Measurements from ENCODE around the gene TACC3. TPM values are rescaled to one million over a fixed set of nuclear protein-coding genes. Genes with fewer than 3 reads are reported as not detected.

The TACC3 gene
- total RNA-seq, 1 donor from 2014 or later, result 15.0 TPM

DNA sequence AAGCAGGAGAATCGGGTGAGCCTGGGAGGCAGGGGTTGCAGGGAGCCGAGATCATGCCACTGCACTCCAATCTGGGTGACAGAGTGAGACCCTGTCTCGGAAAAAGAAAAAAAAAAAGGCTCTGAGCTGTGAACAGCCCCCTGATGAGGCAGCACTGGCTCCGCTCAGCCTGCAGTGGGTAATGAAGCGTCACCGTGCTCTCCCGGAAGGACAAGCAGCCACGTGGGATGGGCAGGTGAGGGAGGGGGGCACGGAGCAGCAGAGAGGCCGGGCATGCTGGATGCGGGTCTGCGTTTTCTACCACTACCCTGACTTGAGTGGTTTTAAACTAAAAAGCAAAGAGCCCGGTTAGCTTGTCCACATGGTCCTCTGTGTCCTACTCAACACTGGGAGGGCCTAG, 15.5 kb downstream of the TACC3 start:
- Mint-ChIP-seq H3K27ac (ENCODE audit: unreplicated experiment) (no peak overlapping the region), H3K36me3 (ENCODE audit: low read depth, unreplicated experiment) (peaks cover 35% of the 10 kb centered on the region), H3K27me3 (ENCODE audit: low read depth, unreplicated experiment) (no peaks in the 10 kb centered on the region), H3K4me3 (ENCODE audit: unreplicated experiment) (no peak overlapping the region), H3K4me1 (ENCODE audit: low read depth, unreplicated experiment) (no peaks in the 10 kb centered on the region), H3K9me3 (ENCODE audit: unreplicated experiment) (peaks cover 13% of the 10 kb centered on the region)
- DNase-seq (ENCODE audit: low read depth), result no peak
- Histone ChIP-seq H3K4me2 (ENCODE audit: low read length) (no peak overlapping the region), H2AFZ (ENCODE audit: low read depth, low read length) (no peak overlapping the region), H3K27ac (ENCODE audit: low read depth, low read length) (no peak overlapping the region), H3K27me3 (ENCODE audit: insufficient read depth, low read length) (no peaks in the 10 kb centered on the region), H3K9me3 (ENCODE audit: insufficient read depth, low read depth, low read length) (peaks cover 19% of the 10 kb centered on the region), H4K20me1 (ENCODE audit: insufficient read depth, low read length) (peaks cover 16% of the 10 kb centered on the region), H3K4me1 (ENCODE audit: insufficient read depth, low read length) (no peaks in the 10 kb centered on the region), H3K9ac (ENCODE audit: low read length) (no peak overlapping the region), H3K36me3 (ENCODE audit: insufficient read depth, low read length) (peaks cover 25% of the 10 kb centered on the region), H3K79me2 (ENCODE audit: insufficient read depth, low read length) (peaks cover 28% of the 10 kb centered on the region), H3K4me3 (ENCODE audit: insufficient read depth, low read depth, low read length) (no peak overlapping the region)
- FAIRE-seq, result no peak
- TF ChIP-seq EZH2 (IDR thresholded peaks at IDR 0.05; ENCODE audit: insufficient read depth, low read length), result no peak
- no peak for TF ChIP-seq CTCF (IDR thresholded peaks at IDR 0.05; ENCODE audit: insufficient read depth, low read depth, low read length)

GRCh38 chr4:1737666-1738065, 16.3 kb downstream of the TACC3 start:
- Mint-ChIP-seq H3K4me3 (ENCODE audit: unreplicated experiment) (no peak overlapping the region), H3K4me1 (ENCODE audit: low read depth, unreplicated experiment) (no peaks in the 10 kb centered on the region), H3K27me3 (ENCODE audit: low read depth, unreplicated experiment) (no peaks in the 10 kb centered on the region), H3K9me3 (ENCODE audit: unreplicated experiment) (peaks cover 13% of the 10 kb centered on the region), H3K36me3 (ENCODE audit: low read depth, unreplicated experiment) (peaks cover 36% of the 10 kb centered on the region), H3K27ac (ENCODE audit: unreplicated experiment) (no peak overlapping the region)
- no peak overlapping the region for H3K4me2 ChIP-seq (ENCODE audit: low read length)
- peaks cover 10% of the 10 kb centered on the region for H4K20me1 ChIP-seq (ENCODE audit: insufficient read depth, low read length)
- no peaks in the 10 kb centered on the region for H3K4me1 ChIP-seq (ENCODE audit: insufficient read depth, low read length)
- no peak overlapping the region for H2AFZ ChIP-seq (ENCODE audit: low read depth, low read length)
- DNase-seq (ENCODE audit: low read depth), result no peak
- no peak overlapping the region for H3K27ac ChIP-seq (ENCODE audit: low read depth, low read length)
- H3K9me3 ChIP-seq (ENCODE audit: insufficient read depth, low read depth, low read length), result peaks cover 19% of the 10 kb centered on the region
- TF ChIP-seq EZH2 (IDR thresholded peaks at IDR 0.05; ENCODE audit: insufficient read depth, low read length), result no peak
- no peak for TF ChIP-seq CTCF (IDR thresholded peaks at IDR 0.05; ENCODE audit: insufficient read depth, low read depth, low read length)
- H3K36me3 ChIP-seq (ENCODE audit: insufficient read depth, low read length), result peaks cover 21% of the 10 kb centered on the region
- H3K4me3 ChIP-seq (ENCODE audit: insufficient read depth, low read depth, low read length), result no peak overlapping the region
- H3K27me3 ChIP-seq (ENCODE audit: insufficient read depth, low read length), result no peaks in the 10 kb centered on the region
- no peak overlapping the region for H3K9ac ChIP-seq (ENCODE audit: low read length)
- no peak for FAIRE-seq
- peaks cover 21% of the 10 kb centered on the region for H3K79me2 ChIP-seq (ENCODE audit: insufficient read depth, low read length)

DNA sequence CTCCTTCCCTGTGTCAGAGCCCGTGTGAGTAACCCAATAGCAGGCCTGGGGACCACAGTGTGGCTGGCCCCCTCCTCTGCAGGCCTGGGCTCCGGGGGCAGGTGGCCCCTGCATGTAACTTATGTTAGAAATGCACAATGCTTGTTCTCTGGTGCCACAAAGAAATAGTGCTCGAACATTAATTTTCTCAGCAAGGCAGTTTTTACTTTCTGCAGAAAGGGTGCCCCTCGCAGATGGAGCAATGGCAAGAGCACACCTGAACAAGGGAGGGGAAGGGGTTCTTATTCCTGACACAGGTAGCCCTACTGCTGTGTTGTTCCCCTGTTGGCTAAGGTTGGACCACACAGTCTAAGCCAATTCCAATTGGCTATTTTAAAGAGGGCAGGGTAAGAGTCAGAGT, 17.1 kb downstream of the TACC3 start:
- H3K27me3 Mint-ChIP-seq (ENCODE audit: low read depth, unreplicated experiment), result no peaks in the 10 kb centered on the region
- Histone ChIP-seq H4K20me1 (ENCODE audit: insufficient read depth, low read length) (peaks cover 3% of the 10 kb centered on the region), H3K4me2 (ENCODE audit: low read length) (no peak overlapping the region), H2AFZ (ENCODE audit: low read depth, low read length) (no peak overlapping the region), H3K36me3 (ENCODE audit: insufficient read depth, low read length) (peaks cover 16% of the 10 kb centered on the region), H3K79me2 (ENCODE audit: insufficient read depth, low read length) (peaks cover 14% of the 10 kb centered on the region), H3K27ac (ENCODE audit: low read depth, low read length) (no peak overlapping the region), H3K9ac (ENCODE audit: low read length) (no peak overlapping the region), H3K27me3 (ENCODE audit: insufficient read depth, low read length) (no peaks in the 10 kb centered on the region), H3K4me1 (ENCODE audit: insufficient read depth, low read length) (no peaks in the 10 kb centered on the region), H3K4me3 (ENCODE audit: insufficient read depth, low read depth, low read length) (no peak overlapping the region), H3K9me3 (ENCODE audit: insufficient read depth, low read depth, low read length) (peaks cover 19% of the 10 kb centered on the region)
- peaks cover 13% of the 10 kb centered on the region for H3K9me3 Mint-ChIP-seq (ENCODE audit: unreplicated experiment)
- TF ChIP-seq CTCF (IDR thresholded peaks at IDR 0.05; ENCODE audit: insufficient read depth, low read depth, low read length) (no peak), EZH2 (IDR thresholded peaks at IDR 0.05; ENCODE audit: insufficient read depth, low read length) (no peak)
- no peak overlapping the region for H3K27ac Mint-ChIP-seq (ENCODE audit: unreplicated experiment)
- H3K4me3 Mint-ChIP-seq (ENCODE audit: unreplicated experiment), result no peak overlapping the region
- no peak for FAIRE-seq
- peaks cover 33% of the 10 kb centered on the region for H3K36me3 Mint-ChIP-seq (ENCODE audit: low read depth, unreplicated experiment)
- H3K4me1 Mint-ChIP-seq (ENCODE audit: low read depth, unreplicated experiment), result no peaks in the 10 kb centered on the region
- no peak for DNase-seq (ENCODE audit: low read depth)

All from astrocyte (in vitro differentiated cells and primary cell).